ENCODE data around the gene CFAP299.

Gene CFAP299

GRCh38 chr4:80539190-80539589 is 203.7 kb downstream of the CFAP299 start:
- Histone ChIP-seq H4K91ac (ENCODE audit: low read depth, low read length, poor library complexity) (no peak overlapping the region), H3K14ac (ENCODE audit: low read length) (no peak overlapping the region), H3K27me3 (ENCODE audit: control insufficient read depth in 3 of 3, insufficient read depth in 3 of 3, low read depth in 1 of 3, low read length in 3 of 3) (no peaks in the 10 kb centered on the region), H2BK5ac (ENCODE audit: low read length) (no peak overlapping the region), H3K23ac (ENCODE audit: low read depth, low read length, poor library complexity) (no peak overlapping the region), H2AK5ac (ENCODE audit: low read depth, low read length) (no peak overlapping the region), H3K4me2 (ENCODE audit: insufficient read depth, low read length, poor library complexity, severe bottlenecking) (no peak overlapping the region), H3K79me1 (ENCODE audit: low read depth, low read length) (peaks cover 2% of the 10 kb centered on the region), H2AFZ (ENCODE audit: low read length) (no peak overlapping the region), H3K4me3 (ENCODE audit: low read length in 2 of 2) (no peak overlapping the region), H3K18ac (ENCODE audit: low read length) (no peak overlapping the region), H2BK12ac (ENCODE audit: low read length) (no peak overlapping the region), H3K36me3 (replicated peaks in 1 of 2; ENCODE audit: control insufficient read depth in 2 of 2, insufficient read depth in 2 of 2, low read length in 2 of 2) (no peaks in the 10 kb centered on the region), H4K8ac (ENCODE audit: low read depth, low read length) (no peak overlapping the region), H3K9me3 (replicated peaks in 1 of 2; ENCODE audit: control insufficient read depth in 2 of 2, insufficient read depth in 1 of 2, low read depth in 1 of 2, low read length in 2 of 2) (no peaks in the 10 kb centered on the region), H2BK120ac (ENCODE audit: low read depth, low read length) (no peak overlapping the region), H2BK15ac (ENCODE audit: low read length) (no peak overlapping the region), H3K27ac (replicated peaks; ENCODE audit: low read length) (no peak overlapping the region), H3K4ac (ENCODE audit: low read length) (no peak overlapping the region), H3K9ac (ENCODE audit: low read depth, low read length, poor library complexity) (no peak overlapping the region), H3K4me1 (ENCODE audit: control insufficient read depth in 2 of 2, insufficient read depth in 1 of 2, low read depth in 1 of 2, low read length in 2 of 2) (peaks cover 0 to 2% of the 10 kb centered on the region in 2 donors)
- 100% methylated on average over 1 of the region's 3 CpGs; no CpG with 5 or more reads in 1 of the 2 donors for WGBS, 2 donors (ENCODE audit: extremely low coverage in 2 of 2, insufficient read length in 2 of 2, insufficient replicate concordance in 1 of 2)
- DNase-seq (ENCODE audit: low spot score): no peak

- Histone ChIP-seq H3K4me3 (ENCODE audit: low read length in 2 of 2) (no peak overlapping the region), H2BK5ac (ENCODE audit: low read length) (no peak overlapping the region), H3K36me3 (replicated peaks in 1 of 2; ENCODE audit: control insufficient read depth in 2 of 2, insufficient read depth in 2 of 2, low read length in 2 of 2) (no peaks in the 10 kb centered on the region), H2BK15ac (ENCODE audit: low read length) (no peak overlapping the region), H2BK120ac (ENCODE audit: low read depth, low read length) (no peak overlapping the region), H4K91ac (ENCODE audit: low read depth, low read length, poor library complexity) (no peak overlapping the region), H3K79me1 (ENCODE audit: low read depth, low read length) (peaks cover 2% of the 10 kb centered on the region), H2AFZ (ENCODE audit: low read length) (no peak overlapping the region), H2AK5ac (ENCODE audit: low read depth, low read length) (no peak overlapping the region), H4K8ac (ENCODE audit: low read depth, low read length) (no peak overlapping the region), H3K4me2 (ENCODE audit: insufficient read depth, low read length, poor library complexity, severe bottlenecking) (no peak overlapping the region), H3K4me1 (ENCODE audit: control insufficient read depth in 2 of 2, insufficient read depth in 1 of 2, low read depth in 1 of 2, low read length in 2 of 2) (peaks cover 0 to 2% of the 10 kb centered on the region in 2 donors), H3K23ac (ENCODE audit: low read depth, low read length, poor library complexity) (no peak overlapping the region), H3K27ac (replicated peaks; ENCODE audit: low read length) (no peak overlapping the region), H3K14ac (ENCODE audit: low read length) (no peak overlapping the region), H3K27me3 (ENCODE audit: control insufficient read depth in 3 of 3, insufficient read depth in 3 of 3, low read depth in 1 of 3, low read length in 3 of 3) (no peaks in the 10 kb centered on the region), H3K4ac (ENCODE audit: low read length) (no peak overlapping the region), H3K18ac (ENCODE audit: low read length) (no peak overlapping the region), H3K9ac (ENCODE audit: low read depth, low read length, poor library complexity) (no peak overlapping the region), H2BK12ac (ENCODE audit: low read length) (no peak overlapping the region), H3K9me3 (replicated peaks in 1 of 2; ENCODE audit: control insufficient read depth in 2 of 2, insufficient read depth in 1 of 2, low read depth in 1 of 2, low read length in 2 of 2) (no peaks in the 10 kb centered on the region)
- WGBS, 2 donors (ENCODE audit: extremely low coverage in 2 of 2, insufficient read length in 2 of 2, insufficient replicate concordance in 1 of 2): no CpG with 5 or more reads among the region's 1 CpG
- DNase-seq (ENCODE audit: low spot score): no peak
Measured at GRCh38 chr4:80540349-80540748, 204.8 kb downstream of the CFAP299 start.

GRCh38 chr4:80540785-80541469 is 205.4 kb downstream of the CFAP299 start:
- Histone ChIP-seq H3K36me3 (replicated peaks in 1 of 2; ENCODE audit: control insufficient read depth in 2 of 2, insufficient read depth in 2 of 2, low read length in 2 of 2) (no peaks in the 10 kb centered on the region), H2BK120ac (ENCODE audit: low read depth, low read length) (no peak overlapping the region), H4K91ac (ENCODE audit: low read depth, low read length, poor library complexity) (no peak overlapping the region), H2BK5ac (ENCODE audit: low read length) (no peak overlapping the region), H3K27ac (replicated peaks; ENCODE audit: low read length) (no peak overlapping the region), H3K27me3 (ENCODE audit: control insufficient read depth in 3 of 3, insufficient read depth in 3 of 3, low read depth in 1 of 3, low read length in 3 of 3) (no peaks in the 10 kb centered on the region), H4K8ac (ENCODE audit: low read depth, low read length) (no peak overlapping the region), H3K14ac (ENCODE audit: low read length) (no peak overlapping the region), H2AK5ac (ENCODE audit: low read depth, low read length) (no peak overlapping the region), H3K18ac (ENCODE audit: low read length) (no peak overlapping the region), H3K4me1 (ENCODE audit: control insufficient read depth in 2 of 2, insufficient read depth in 1 of 2, low read depth in 1 of 2, low read length in 2 of 2) (peaks cover 0 to 2% of the 10 kb centered on the region in 2 donors), H2BK12ac (ENCODE audit: low read length) (no peak overlapping the region), H3K23ac (ENCODE audit: low read depth, low read length, poor library complexity) (no peak overlapping the region), H3K4ac (ENCODE audit: low read length) (no peak overlapping the region), H3K4me2 (ENCODE audit: insufficient read depth, low read length, poor library complexity, severe bottlenecking) (no peak overlapping the region), H2BK15ac (ENCODE audit: low read length) (no peak overlapping the region), H3K9ac (ENCODE audit: low read depth, low read length, poor library complexity) (no peak overlapping the region), H3K4me3 (ENCODE audit: low read length in 2 of 2) (no peak overlapping the region), H2AFZ (ENCODE audit: low read length) (no peak overlapping the region), H3K9me3 (replicated peaks in 1 of 2; ENCODE audit: control insufficient read depth in 2 of 2, insufficient read depth in 1 of 2, low read depth in 1 of 2, low read length in 2 of 2) (no peaks in the 10 kb centered on the region), H3K79me1 (ENCODE audit: low read depth, low read length) (peaks cover 2% of the 10 kb centered on the region)
- no CpG with 5 or more reads among the region's 5 CpGs for WGBS, 2 donors (ENCODE audit: extremely low coverage in 2 of 2, insufficient read length in 2 of 2, insufficient replicate concordance in 1 of 2)
- DNase-seq (ENCODE audit: low spot score): no peak

- Histone ChIP-seq H3K4me2 (ENCODE audit: insufficient read depth, low read length, poor library complexity, severe bottlenecking) (no peak overlapping the region), H3K4me1 (ENCODE audit: control insufficient read depth in 2 of 2, insufficient read depth in 1 of 2, low read depth in 1 of 2, low read length in 2 of 2) (peaks cover 0 to 2% of the 10 kb centered on the region in 2 donors)
- WGBS, 2 donors (ENCODE audit: extremely low coverage in 2 of 2, insufficient read length in 2 of 2, insufficient replicate concordance in 1 of 2): no CpG with 5 or more reads among the region's 2 CpGs
Measured at GRCh38 chr4:80542747-80543146, 207.2 kb downstream of the CFAP299 start.

More at GRCh38 chr4:80542747-80543146, 207.2 kb downstream of the CFAP299 start:
- H2BK12ac ChIP-seq (ENCODE audit: low read length): no peak overlapping the region
- H3K9me3 ChIP-seq (replicated peaks in 1 of 2; ENCODE audit: control insufficient read depth in 2 of 2, insufficient read depth in 1 of 2, low read depth in 1 of 2, low read length in 2 of 2): no peaks in the 10 kb centered on the region
- no peak overlapping the region for H3K27ac ChIP-seq (replicated peaks; ENCODE audit: low read length)
- no peak for DNase-seq (ENCODE audit: low spot score)
- H3K14ac ChIP-seq (ENCODE audit: low read length): peak overlapping the region; percentile 47
- H3K9ac ChIP-seq (ENCODE audit: low read depth, low read length, poor library complexity): no peak overlapping the region
- H4K91ac ChIP-seq (ENCODE audit: low read depth, low read length, poor library complexity): no peak overlapping the region
- H2AFZ ChIP-seq (ENCODE audit: low read length): no peak overlapping the region
- no peak overlapping the region for H2BK120ac ChIP-seq (ENCODE audit: low read depth, low read length)
- H3K36me3 ChIP-seq (replicated peaks in 1 of 2; ENCODE audit: control insufficient read depth in 2 of 2, insufficient read depth in 2 of 2, low read length in 2 of 2): no peaks in the 10 kb centered on the region
- no peak overlapping the region for H2AK5ac ChIP-seq (ENCODE audit: low read depth, low read length)
- H3K4ac ChIP-seq (ENCODE audit: low read length): no peak overlapping the region
- H3K23ac ChIP-seq (ENCODE audit: low read depth, low read length, poor library complexity): no peak overlapping the region
- H4K8ac ChIP-seq (ENCODE audit: low read depth, low read length): no peak overlapping the region
- H3K4me3 ChIP-seq (ENCODE audit: low read length in 2 of 2): no peak overlapping the region
- peak overlapping the region; percentile 80 for H3K18ac ChIP-seq (ENCODE audit: low read length)
- peak overlapping the region; percentile 58 for H2BK15ac ChIP-seq (ENCODE audit: low read length)
- H2BK5ac ChIP-seq (ENCODE audit: low read length): peak overlapping the region; percentile 75
- H3K27me3 ChIP-seq (ENCODE audit: control insufficient read depth in 3 of 3, insufficient read depth in 3 of 3, low read depth in 1 of 3, low read length in 3 of 3): no peaks in the 10 kb centered on the region
- peaks cover 2% of the 10 kb centered on the region for H3K79me1 ChIP-seq (ENCODE audit: low read depth, low read length)

All from neuronal stem cell (in vitro differentiated cells).